ENCODE measurements around the gene TMEM179. TPM values are rescaled to one million over a fixed set of nuclear protein-coding genes. Genes with fewer than 3 reads are reported as not detected.

Gene TMEM179
- total RNA-seq, 4 donors from 2014 or later: 0.46 to 1.9 (median 0.72) TPM

GRCh38 chr14:104553166-104554087, 51.1 kb downstream of the TMEM179 start:
- no peak for ATAC-seq
- Histone ChIP-seq H3K4me1 (no peaks in the 10 kb centered on the region), H3K27ac (no peak overlapping the region), H3K27me3 (peaks cover 91% of the 10 kb centered on the region), H3K9me3 (no peaks in the 10 kb centered on the region), H3K4me3 (no peak overlapping the region), H3K36me3 (no peaks in the 10 kb centered on the region)
- 75 to 80% methylated on average over 4 to 11 of the region's 30 CpGs for WGBS, 2 donors (ENCODE audit: low coverage in 1 of 2)
- TF ChIP-seq POLR2A (IDR thresholded peaks at IDR 0.05) (no peak), CTCF (IDR thresholded peaks at IDR 0.05) (no peak), EP300 (IDR thresholded peaks at IDR 0.05) (no peak), POLR2AphosphoS5 (IDR thresholded peaks at IDR 0.05) (no peak)

- Histone ChIP-seq H3K27ac (no peak overlapping the region), H3K9me3 (no peaks in the 10 kb centered on the region), H3K4me3 (no peak overlapping the region), H3K27me3 (peaks cover 96% of the 10 kb centered on the region), H3K36me3 (no peaks in the 10 kb centered on the region), H3K4me1 (no peaks in the 10 kb centered on the region)
- 67 to 70% methylated on average over 2 to 3 of the region's 9 CpGs for WGBS, 2 donors (ENCODE audit: low coverage in 1 of 2)
- no peak for ATAC-seq
- no peak for TF ChIP-seq POLR2AphosphoS5 (IDR thresholded peaks at IDR 0.05)
- no peak for TF ChIP-seq CTCF (IDR thresholded peaks at IDR 0.05)
- no peak for TF ChIP-seq POLR2A (IDR thresholded peaks at IDR 0.05)
- TF ChIP-seq EP300 (IDR thresholded peaks at IDR 0.05): no peak
Observed at GRCh38 chr14:104552738-104553125, 51.8 kb downstream of the TMEM179 start.

- H3K27me3 ChIP-seq: peaks cover 96% of the 10 kb centered on the region
- 91% methylated on average over 12 of the region's 33 CpGs; no CpG with 5 or more reads in 1 of the 2 donors for WGBS, 2 donors (ENCODE audit: low coverage in 1 of 2)
- no peaks in the 10 kb centered on the region for H3K9me3 ChIP-seq
- no peak for TF ChIP-seq EP300 (IDR thresholded peaks at IDR 0.05)
- H3K4me1 ChIP-seq: no peaks in the 10 kb centered on the region
- no peak overlapping the region for H3K27ac ChIP-seq
- no peaks in the 10 kb centered on the region for H3K36me3 ChIP-seq
- no peak overlapping the region for H3K4me3 ChIP-seq
- no peak for ATAC-seq
Observed at GRCh38 chr14:104551851-104552737, 52.5 kb downstream of the TMEM179 start.

GRCh38 chr14:104550861-104551728, 53.5 kb downstream of the TMEM179 start:
- peaks cover 96% of the 10 kb centered on the region for H3K27me3 ChIP-seq
- 50 to 61% methylated on average over 8 to 10 of the region's 24 CpGs for WGBS, 2 donors (ENCODE audit: low coverage in 1 of 2)
- no peak overlapping the region for H3K27ac ChIP-seq
- H3K4me1 ChIP-seq: peaks cover 0 to 3% (median 0%) of the 10 kb centered on the region in 3 donors
- TF ChIP-seq EP300 (IDR thresholded peaks at IDR 0.05): no peak
- TF ChIP-seq POLR2AphosphoS5 (IDR thresholded peaks at IDR 0.05): no peak
- TF ChIP-seq CTCF (IDR thresholded peaks at IDR 0.05): no peak
- no peak for TF ChIP-seq POLR2A (IDR thresholded peaks at IDR 0.05)
- no peak overlapping the region for H3K4me3 ChIP-seq
- no peaks in the 10 kb centered on the region for H3K36me3 ChIP-seq
- no peak for ATAC-seq
- no peaks in the 10 kb centered on the region for H3K9me3 ChIP-seq
